CD4-positive, CD25-positive, alpha-beta regulatory T cell (primary cell): ENCODE data around the gene PMPCA. TPM values are rescaled to one million over a fixed set of nuclear protein-coding genes. Genes with fewer than 3 reads are reported as not detected.

Source experiments
- ATAC-seq, 2 donors: fragments of 150-1000 bp; cut with Tn5 transposase; one replicate each; pipeline ENCODE4 v1.10.0; 2021; ENCODE audit warnings: low read depth in 2 of 2, moderate number of reproducible peaks in 2 of 2, moderate library complexity in 1 of 2
- DNase-seq, 3 donors: peaks; one replicate each; pipeline versions ENCODE4 v3.0.0 to v3.0.0-alpha.2; 2012 to 2022; ENCODE audit warnings: mixed read lengths in 1 of 3
- H3K27ac ChIP-seq: one replicate; pipeline ENCODE4 v1.7.0; 2013; ENCODE audit warnings: mild to moderate bottlenecking, low read length; ENCODE audit not compliant: insufficient read depth, poor library complexity, severe bottlenecking
- H3K27me3 ChIP-seq: one replicate; pipeline ENCODE4 v1.7.0; 2013; ENCODE audit warnings: low read length; ENCODE audit not compliant: control insufficient read depth, insufficient read depth
- H3K36me3 ChIP-seq: one replicate; pipeline ENCODE4 v1.7.0; 2013; ENCODE audit warnings: mild to moderate bottlenecking, low read length, moderate library complexity; ENCODE audit not compliant: control insufficient read depth, insufficient read depth
- H3K4me1 ChIP-seq: 2 replicates; pipeline ENCODE4 v1.7.0; 2013; ENCODE audit warnings: mild to moderate bottlenecking, low read length; ENCODE audit not compliant: insufficient read depth, control insufficient read depth, poor library complexity, severe bottlenecking
- H3K4me3 ChIP-seq: one replicate; pipeline ENCODE4 v1.7.0; 2013; ENCODE audit warnings: low read depth, mild to moderate bottlenecking, low read length, moderate library complexity
- H3K9me3 ChIP-seq, 2 experiments: 1 replicate in 1 of 2; 2 replicates in 1 of 2; pipeline ENCODE4 v1.7.0; 2013; ENCODE audit warnings: low read length in 2 of 2, mild to moderate bottlenecking in 1 of 2, moderate library complexity in 1 of 2; ENCODE audit not compliant: control insufficient read depth in 2 of 2
- H3K27ac Mint-ChIP-seq, 3 donors: one replicate each; pipeline ENCODE4 v1.8.0; 2020 to 2022; ENCODE audit warnings: mild to moderate bottlenecking in 3 of 3, mixed read lengths in 3 of 3, moderate library complexity in 2 of 3
- H3K27me3 Mint-ChIP-seq: one replicate; pipeline ENCODE4 v1.8.0; 2022; ENCODE audit warnings: mild to moderate bottlenecking, mixed read lengths
- H3K36me3 Mint-ChIP-seq: one replicate; pipeline ENCODE4 v1.8.0; 2020; ENCODE audit warnings: mixed read lengths
- H3K4me1 Mint-ChIP-seq, 4 donors: one replicate each; pipeline ENCODE4 v1.8.0; 2020 to 2022; ENCODE audit warnings: mixed read lengths in 4 of 4, mild to moderate bottlenecking in 1 of 4
- H3K4me3 Mint-ChIP-seq, 4 donors: one replicate each; pipeline ENCODE4 v1.8.0; 2020 to 2022; ENCODE audit warnings: mild to moderate bottlenecking in 4 of 4, mixed read lengths in 4 of 4, moderate library complexity in 3 of 4
- H3K9me3 Mint-ChIP-seq, 7 donors: one replicate each; pipeline ENCODE4 v1.8.0; 2020 to 2022; ENCODE audit warnings: mixed read lengths in 7 of 7, mild to moderate bottlenecking in 3 of 7, moderate library complexity in 2 of 7
- polyA plus RNA-seq, 4 donors: library from polyadenylated mRNA; unstranded; fragments of 300-500 nt; fragmentation: Illumina TruSeq; gene quantifications; one replicate each; pipeline ENCODE4 v1.2.3, GENCODE V29; 2021
- total RNA-seq: library from RNA; stranded (reverse); gene quantifications from one replicate; pipeline ENCODE4 v1.2.3, GENCODE V29; 2022

Gene PMPCA
- total and polyA plus RNA-seq, 5 donors from 2014 or later = 36.5 to 86.2 (median 39.2) TPM

DNA sequence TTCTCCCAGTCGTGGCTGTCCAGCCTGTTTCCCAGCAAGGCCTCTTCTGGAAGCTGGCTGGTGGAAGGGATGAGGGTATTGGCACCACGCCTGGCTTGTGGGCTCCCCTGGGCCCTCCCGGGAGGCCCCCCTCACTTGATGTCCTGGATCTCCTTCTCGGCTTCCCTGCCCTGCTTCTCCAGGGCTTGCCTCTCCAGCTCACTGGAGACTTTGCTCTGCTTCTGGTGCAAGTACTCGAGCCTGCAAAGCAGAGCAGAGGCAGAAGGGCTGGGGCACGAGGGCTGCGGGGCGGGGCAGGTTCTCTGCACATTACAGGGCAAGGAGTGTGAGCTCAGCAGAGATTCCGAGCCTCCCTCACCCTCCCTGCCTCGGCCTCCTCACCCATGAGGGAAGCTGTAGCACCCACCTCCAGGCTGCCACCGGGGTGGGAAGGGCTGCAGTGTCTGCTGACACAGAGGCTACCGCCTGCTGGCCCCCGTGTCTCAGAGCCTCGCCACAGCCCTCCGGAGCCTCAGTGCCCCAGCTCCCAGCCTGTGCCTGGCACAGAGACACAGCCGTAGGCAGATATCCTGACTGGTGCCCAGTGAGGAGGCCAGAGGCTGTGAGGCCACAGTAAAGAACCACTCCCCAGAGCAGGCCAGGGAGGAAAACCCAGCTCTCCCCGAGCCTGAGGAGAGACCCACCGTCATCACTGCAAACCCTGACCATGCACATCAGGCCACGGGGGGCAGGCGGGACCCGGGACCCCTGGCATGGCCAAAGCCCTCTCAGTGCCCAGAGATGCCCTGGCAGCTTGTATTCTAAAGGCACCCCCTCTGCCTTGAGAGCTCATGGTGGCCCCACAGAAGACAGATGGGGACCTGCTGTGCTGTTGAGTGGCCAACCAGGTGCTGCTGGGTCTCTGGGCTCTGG is 17.7 kb upstream of the PMPCA start:
- ATAC-seq (no peak), DNase-seq (no peak)
- Histone ChIP-seq H3K27me3 (no peaks in the 10 kb centered on the region), H3K4me1 (no peaks in the 10 kb centered on the region), H3K27ac (no peak overlapping the region), H3K9me3 (no peaks in the 10 kb centered on the region), H3K4me3 (no peak overlapping the region), H3K36me3 (peaks cover 58% of the 10 kb centered on the region)
- H3K9me3 Mint-ChIP-seq = no peaks in the 10 kb centered on the region
- no peak overlapping the region for H3K4me3 Mint-ChIP-seq
- no peaks in the 10 kb centered on the region for H3K27me3 Mint-ChIP-seq
- peaks cover 16% of the 10 kb centered on the region for H3K36me3 Mint-ChIP-seq
- H3K4me1 Mint-ChIP-seq = peaks cover 0 to 5% (median 2%) of the 10 kb centered on the region in 4 donors
- H3K27ac Mint-ChIP-seq = no peak overlapping the region

DNA sequence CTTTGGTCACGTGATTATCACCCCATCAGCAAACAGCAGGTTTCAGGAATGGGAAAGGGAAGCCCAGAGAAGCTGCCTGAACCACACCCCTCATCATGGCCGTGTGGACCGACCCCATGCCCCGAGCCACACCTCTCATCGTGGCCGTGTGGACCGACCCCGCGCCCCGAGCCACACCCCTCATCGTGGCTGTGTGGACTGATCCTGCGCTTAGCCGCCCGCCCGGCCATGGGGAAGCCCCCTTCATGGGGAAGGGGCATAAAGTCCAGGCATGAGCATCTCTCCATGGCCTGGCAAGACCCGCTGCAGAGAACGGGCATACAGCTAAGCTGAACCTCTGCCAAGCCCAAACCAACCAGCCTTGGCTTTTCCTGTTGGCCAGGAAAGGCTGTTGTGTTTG is 16.9 kb upstream of the PMPCA start:
- H3K27me3 Mint-ChIP-seq = no peaks in the 10 kb centered on the region
- peaks cover 2% of the 10 kb centered on the region for H3K4me1 ChIP-seq
- no peak overlapping the region for H3K27ac Mint-ChIP-seq
- H3K4me3 ChIP-seq = no peak overlapping the region
- no peak for DNase-seq
- peaks cover 14% of the 10 kb centered on the region for H3K36me3 Mint-ChIP-seq
- H3K27ac ChIP-seq = no peak overlapping the region
- no peaks in the 10 kb centered on the region for H3K9me3 ChIP-seq
- H3K9me3 Mint-ChIP-seq = no peaks in the 10 kb centered on the region
- H3K4me3 Mint-ChIP-seq = no peak overlapping the region
- no peak for ATAC-seq
- peaks cover 56% of the 10 kb centered on the region for H3K36me3 ChIP-seq
- no peaks in the 10 kb centered on the region for H3K27me3 ChIP-seq
- peaks cover 0 to 11% (median 2%) of the 10 kb centered on the region in 4 donors for H3K4me1 Mint-ChIP-seq

DNA sequence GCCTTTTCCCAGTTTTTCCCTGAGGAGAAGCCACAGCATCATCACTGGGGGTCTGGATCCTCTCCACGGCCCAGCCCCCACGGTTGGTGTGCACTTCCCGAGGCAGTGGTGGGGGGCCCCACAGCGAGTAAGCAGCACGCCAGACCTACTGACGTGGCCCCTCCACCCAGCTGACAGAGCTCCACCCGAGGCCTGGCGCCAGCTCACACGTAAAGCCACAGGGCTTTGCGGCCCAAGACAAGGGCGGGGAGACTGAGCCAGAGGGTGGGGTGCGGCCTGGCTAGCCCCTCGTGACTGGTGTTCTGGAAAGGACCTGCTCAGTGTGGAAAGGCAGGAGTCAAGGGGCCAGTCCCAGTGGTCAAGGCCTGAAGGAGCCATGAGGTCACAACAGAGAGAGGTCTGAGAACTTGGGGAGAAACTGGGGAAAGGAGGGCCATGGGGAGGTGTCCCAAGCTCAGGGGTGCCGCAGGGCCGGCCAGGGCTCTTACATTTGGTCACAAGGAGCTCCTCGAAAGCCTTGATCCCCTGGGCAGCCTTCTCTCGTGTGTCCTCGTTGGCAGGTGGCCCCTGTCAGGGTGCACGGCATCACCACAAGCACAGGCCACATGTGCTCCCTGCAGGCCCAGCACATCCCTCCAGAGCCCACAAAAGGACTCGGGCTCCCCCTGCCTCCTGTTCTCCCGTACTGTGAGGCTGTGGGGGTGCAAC is 16.0 kb upstream of the PMPCA start:
- peaks cover 53% of the 10 kb centered on the region for H3K36me3 ChIP-seq
- no peak overlapping the region for H3K27ac Mint-ChIP-seq
- ATAC-seq = no peak

DNA sequence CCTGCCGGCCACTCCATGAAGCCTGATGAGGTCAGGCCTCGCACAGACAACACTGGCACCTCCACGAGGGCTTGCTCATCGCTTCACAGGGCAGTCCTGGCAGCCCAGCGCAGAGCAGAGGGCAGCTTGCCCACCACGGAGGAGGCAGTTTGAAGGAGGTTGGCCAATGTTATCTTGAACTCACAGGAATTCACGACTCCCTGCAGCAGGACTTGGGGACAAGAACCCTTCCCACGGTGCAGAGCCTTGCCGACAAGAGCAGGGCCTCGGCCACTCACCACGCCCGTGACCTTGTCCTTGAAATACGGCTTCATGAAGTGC is 15.5 kb upstream of the PMPCA start:
- H3K4me3 Mint-ChIP-seq = peak overlapping the region in 1 of 4 donors; percentile 57
- no peak for ATAC-seq
- H3K27ac Mint-ChIP-seq = peak overlapping the region in 1 of 3 donors; percentile 52

More for the DNA sequence above, 16.0 kb upstream of the PMPCA start:
- peaks cover 0 to 20% (median 10%) of the 10 kb centered on the region in 4 donors for H3K4me1 Mint-ChIP-seq
- no peak overlapping the region for H3K4me3 Mint-ChIP-seq
- DNase-seq = no peak
- Histone ChIP-seq H3K9me3 (no peaks in the 10 kb centered on the region), H3K4me3 (no peak overlapping the region), H3K4me1 (peaks cover 11% of the 10 kb centered on the region), H3K27me3 (no peaks in the 10 kb centered on the region), H3K27ac (no peak overlapping the region)
- H3K36me3 Mint-ChIP-seq = peaks cover 13% of the 10 kb centered on the region
- no peaks in the 10 kb centered on the region for H3K27me3 Mint-ChIP-seq
- H3K9me3 Mint-ChIP-seq = no peaks in the 10 kb centered on the region

DNA sequence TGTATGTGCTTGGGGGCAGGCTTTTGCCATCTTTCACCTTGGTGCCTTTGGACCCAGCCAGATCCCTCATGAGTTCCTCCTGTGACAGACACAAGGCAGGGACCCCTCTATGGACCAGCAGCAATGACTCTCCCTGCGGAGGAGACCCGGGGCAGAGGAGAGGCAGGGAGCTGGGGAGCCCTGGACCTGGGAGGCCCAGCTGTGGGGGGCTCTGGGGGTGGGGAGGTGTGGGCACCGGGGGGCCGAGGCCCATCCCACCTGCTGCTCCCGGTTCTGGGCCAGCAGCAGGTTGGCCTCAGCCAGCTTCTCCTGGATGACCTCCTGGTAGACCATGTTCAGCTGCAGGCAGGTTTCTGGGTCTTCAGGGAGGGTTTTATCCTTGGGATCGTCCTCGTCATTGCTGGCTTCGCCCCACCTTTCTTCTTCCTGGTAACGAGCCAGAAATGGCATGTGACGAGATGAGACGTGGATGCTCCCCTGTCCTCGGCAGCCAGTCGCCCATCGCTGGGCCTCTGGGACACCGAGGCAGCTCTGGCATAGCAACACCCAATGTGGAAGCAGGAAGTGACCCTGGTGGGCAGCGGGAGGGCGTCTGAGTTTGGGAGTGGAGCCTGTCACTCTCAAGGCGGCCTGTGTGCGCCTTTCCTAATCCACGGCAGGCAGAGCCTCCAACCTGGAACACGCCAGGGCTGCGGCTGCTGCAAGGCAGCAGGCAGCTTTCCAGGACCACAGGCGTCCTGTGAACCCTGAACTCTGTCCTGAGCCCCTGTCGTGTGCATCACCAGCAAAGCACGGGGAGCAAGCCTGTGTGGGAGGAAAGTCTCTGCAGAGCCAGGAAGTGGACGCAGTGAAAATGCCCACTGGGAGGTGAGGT is 14.9 kb upstream of the PMPCA start:
- Histone ChIP-seq H3K27me3 (no peaks in the 10 kb centered on the region), H3K4me3 (no peak overlapping the region), H3K4me1 (peaks cover 18% of the 10 kb centered on the region), H3K9me3 (no peaks in the 10 kb centered on the region), H3K27ac (no peak overlapping the region), H3K36me3 (peaks cover 48% of the 10 kb centered on the region)
- peak overlapping the region in 1 of 3 donors; percentile 52 for H3K27ac Mint-ChIP-seq
- no peak for DNase-seq
- peak overlapping the region in 2 of 4 donors; percentile 32 to 57 for H3K4me3 Mint-ChIP-seq
- no peaks in the 10 kb centered on the region for H3K9me3 Mint-ChIP-seq
- H3K27me3 Mint-ChIP-seq = no peaks in the 10 kb centered on the region
- H3K4me1 Mint-ChIP-seq = peaks cover 0 to 24% (median 10%) of the 10 kb centered on the region in 4 donors
- no peak for ATAC-seq
- H3K36me3 Mint-ChIP-seq = peaks cover 9% of the 10 kb centered on the region

More for the DNA sequence above, 15.5 kb upstream of the PMPCA start:
- Histone ChIP-seq H3K27me3 (no peaks in the 10 kb centered on the region), H3K4me3 (no peak overlapping the region), H3K36me3 (peaks cover 50% of the 10 kb centered on the region), H3K9me3 (no peaks in the 10 kb centered on the region), H3K27ac (no peak overlapping the region), H3K4me1 (peaks cover 13% of the 10 kb centered on the region)
- H3K36me3 Mint-ChIP-seq = peaks cover 10% of the 10 kb centered on the region
- no peaks in the 10 kb centered on the region for H3K9me3 Mint-ChIP-seq
- DNase-seq = no peak
- no peaks in the 10 kb centered on the region for H3K27me3 Mint-ChIP-seq
- peaks cover 0 to 20% (median 10%) of the 10 kb centered on the region in 4 donors for H3K4me1 Mint-ChIP-seq

DNA sequence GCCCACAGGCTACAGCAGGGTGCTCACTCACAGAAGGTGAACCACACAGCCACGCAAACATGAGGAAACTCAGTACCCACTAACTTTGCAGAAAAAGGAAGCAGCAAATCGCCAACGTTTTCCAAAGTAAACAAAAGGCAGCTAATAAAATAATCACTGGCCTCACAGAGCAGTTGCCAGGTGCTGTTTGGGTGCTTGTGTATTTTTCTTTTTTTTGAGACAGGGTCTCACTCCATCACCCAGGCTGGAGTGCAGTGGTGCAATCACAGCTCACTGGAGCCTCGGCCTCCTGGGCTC is 14.3 kb upstream of the PMPCA start:
- Histone ChIP-seq H3K27me3 (no peaks in the 10 kb centered on the region), H3K4me1 (peaks cover 20% of the 10 kb centered on the region), H3K36me3 (peaks cover 46% of the 10 kb centered on the region), H3K4me3 (no peak overlapping the region), H3K9me3 (no peaks in the 10 kb centered on the region), H3K27ac (no peak overlapping the region)
- H3K27me3 Mint-ChIP-seq = no peaks in the 10 kb centered on the region
- DNase-seq (no peak), ATAC-seq (no peak)
- peak overlapping the region in 1 of 4 donors; percentile 32 for H3K4me3 Mint-ChIP-seq
- H3K4me1 Mint-ChIP-seq = peaks cover 0 to 25% (median 10%) of the 10 kb centered on the region in 4 donors
- no peaks in the 10 kb centered on the region for H3K9me3 Mint-ChIP-seq
- H3K36me3 Mint-ChIP-seq = peaks cover 7% of the 10 kb centered on the region
- H3K27ac Mint-ChIP-seq = no peak overlapping the region

DNA sequence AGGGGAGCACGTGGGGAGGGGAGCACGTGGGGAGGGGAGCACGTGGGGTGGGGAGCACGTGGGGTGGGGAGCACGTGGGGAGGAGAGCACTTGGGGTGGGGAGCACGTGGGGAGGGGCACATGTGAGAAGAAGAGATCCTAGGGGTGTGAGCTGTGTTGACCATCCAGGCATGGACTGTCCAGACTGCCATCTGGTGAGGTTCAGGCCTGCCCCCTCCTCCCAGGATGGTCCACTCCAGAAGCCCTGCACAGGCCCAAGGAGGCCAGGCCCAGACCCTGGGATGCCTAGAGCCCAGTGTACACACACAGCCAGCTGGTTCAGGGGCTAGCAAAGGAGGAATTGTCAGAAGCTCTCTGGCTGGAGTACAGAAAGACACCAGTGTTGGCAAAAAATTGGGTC is 12.8 kb upstream of the PMPCA start:
- peaks cover 20% of the 10 kb centered on the region for H3K4me1 ChIP-seq
- ATAC-seq (no peak), DNase-seq (no peak)
- peaks cover 0 to 31% (median 11%) of the 10 kb centered on the region in 4 donors for H3K4me1 Mint-ChIP-seq
- H3K27ac Mint-ChIP-seq = no peak overlapping the region
- H3K4me3 ChIP-seq = no peak overlapping the region
- no peaks in the 10 kb centered on the region for H3K9me3 ChIP-seq
- H3K9me3 Mint-ChIP-seq = no peaks in the 10 kb centered on the region
- peaks cover 33% of the 10 kb centered on the region for H3K36me3 ChIP-seq
- H3K27me3 ChIP-seq = no peaks in the 10 kb centered on the region
- H3K27me3 Mint-ChIP-seq = no peaks in the 10 kb centered on the region
- H3K27ac ChIP-seq = no peak overlapping the region
- no peaks in the 10 kb centered on the region for H3K36me3 Mint-ChIP-seq
- H3K4me3 Mint-ChIP-seq = peak overlapping the region in 1 of 4 donors; percentile 83
